Hypothalamus (tissue), 51 donors: ENCODE data around the gene CADM2.

Source experiments
- DNase-seq, 51 donors: peaks; one replicate each; lab custom pipeline; 2025; lab: John Stamatoyannopoulos, UW

The CADM2 gene

DNA sequence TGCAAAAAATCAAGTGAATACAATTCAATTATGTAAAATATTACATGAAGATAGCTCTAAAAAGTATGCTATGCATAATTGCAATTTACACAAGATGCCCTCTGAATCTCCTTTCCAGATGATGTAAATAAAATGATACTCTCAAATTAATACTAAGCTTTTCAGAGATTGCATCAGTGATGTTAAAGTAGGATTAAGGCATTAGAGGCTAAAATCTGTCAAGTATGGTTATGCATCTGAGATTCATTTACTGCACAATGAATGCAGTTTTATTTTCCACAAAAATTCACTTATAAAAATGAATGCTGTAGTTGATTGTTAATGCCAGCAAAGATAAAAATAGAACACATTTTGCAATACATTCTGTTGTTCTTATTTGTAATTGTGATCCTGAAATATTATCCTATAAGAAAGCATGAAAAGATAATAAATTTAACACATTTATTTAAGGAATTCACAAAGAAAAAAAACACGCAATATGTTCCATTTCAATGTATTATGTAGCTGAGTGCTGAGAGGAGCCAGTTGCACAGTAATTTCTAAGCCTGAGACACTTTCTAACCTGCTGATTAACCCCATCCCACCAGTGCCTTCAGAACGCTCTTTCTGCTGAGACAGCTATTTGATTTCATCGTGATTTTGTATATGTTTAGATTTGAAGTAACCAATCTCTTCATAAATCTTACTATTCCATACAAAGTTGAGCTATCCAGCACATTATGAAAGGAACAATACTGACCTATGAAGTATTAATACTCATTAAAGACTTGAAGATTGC, 224.4 kb downstream of the CADM2 start:
- DNase-seq = no peak

DNA sequence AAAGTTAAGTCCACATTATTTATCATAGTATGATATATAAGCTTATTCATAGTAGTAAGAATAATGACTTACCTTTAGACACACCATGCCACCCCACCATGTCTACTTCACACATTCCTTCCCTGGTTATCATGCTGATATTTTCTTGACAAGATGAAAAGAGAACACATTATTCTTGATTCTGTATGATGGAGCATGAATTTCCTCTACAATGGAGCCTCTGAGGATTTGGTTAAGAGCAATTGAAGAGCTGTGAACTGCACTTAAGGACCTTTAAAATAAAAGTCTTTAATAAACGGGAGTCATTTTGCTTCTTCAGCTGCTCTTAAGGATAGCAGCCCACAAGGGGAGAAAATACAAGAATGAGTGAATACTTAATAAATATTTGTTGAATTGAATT, 226.7 kb downstream of the CADM2 start:
- no peak for DNase-seq

DNA sequence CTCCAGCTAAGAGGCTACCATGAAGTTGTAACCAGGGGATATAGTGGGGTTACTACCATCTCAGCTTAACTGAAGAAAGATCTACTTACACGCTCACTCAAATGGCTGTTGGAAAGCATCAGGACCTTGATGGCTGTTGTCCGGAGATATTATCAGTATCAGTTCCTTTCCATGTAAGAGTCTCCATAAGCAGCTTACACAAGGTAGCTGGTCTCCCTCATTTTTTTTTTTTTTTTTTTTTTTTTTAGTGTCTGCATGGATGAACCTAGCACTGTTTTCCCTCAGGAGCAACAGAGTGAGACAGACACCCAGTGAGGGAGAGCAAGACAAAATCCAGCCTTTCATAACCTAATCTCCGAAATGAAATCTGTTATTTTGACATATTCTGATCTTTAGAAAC, 230.9 kb downstream of the CADM2 start:
- DNase-seq = no peak

DNA sequence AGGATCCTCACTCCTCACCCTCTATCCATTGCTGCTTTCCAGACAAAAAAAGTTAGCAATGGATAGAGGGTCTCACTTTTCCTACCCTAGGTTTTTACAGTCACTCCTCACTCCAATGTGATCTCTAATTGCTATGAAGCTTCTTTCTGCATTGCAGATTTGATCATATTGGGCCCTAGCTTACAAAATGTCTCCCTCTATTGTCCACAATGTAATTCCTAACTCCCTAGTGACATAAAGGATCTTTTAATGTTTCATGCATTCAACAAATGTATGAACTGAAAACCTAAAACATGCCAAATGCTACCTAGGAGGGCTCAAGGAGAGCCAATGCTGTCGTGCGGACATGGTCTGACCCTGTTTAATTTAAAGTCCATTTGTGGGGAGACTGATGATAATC, 234.8 kb downstream of the CADM2 start:
- no peak for DNase-seq

DNA sequence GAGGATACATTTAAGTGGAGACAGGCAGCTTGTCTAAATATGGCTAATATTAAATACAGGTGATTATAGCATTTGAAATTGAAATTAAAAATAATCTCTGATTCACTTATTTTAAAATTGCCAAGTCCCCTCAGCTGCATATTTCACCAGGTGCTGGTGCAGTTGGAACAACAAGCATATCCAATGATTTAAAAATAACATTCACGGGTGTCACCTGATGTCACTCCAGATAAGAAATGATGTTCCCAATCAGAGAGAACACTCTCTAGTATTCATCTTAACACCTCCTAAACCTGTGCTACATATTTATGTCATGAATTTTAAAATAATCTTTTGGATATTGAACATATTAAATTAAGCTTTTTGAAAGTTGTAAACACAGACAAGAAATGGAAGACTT, 249.9 kb downstream of the CADM2 start:
- DNase-seq = no peak

GRCh38 chr3:85210540-85210939, 251.8 kb downstream of the CADM2 start:
- DNase-seq = no peak

DNA sequence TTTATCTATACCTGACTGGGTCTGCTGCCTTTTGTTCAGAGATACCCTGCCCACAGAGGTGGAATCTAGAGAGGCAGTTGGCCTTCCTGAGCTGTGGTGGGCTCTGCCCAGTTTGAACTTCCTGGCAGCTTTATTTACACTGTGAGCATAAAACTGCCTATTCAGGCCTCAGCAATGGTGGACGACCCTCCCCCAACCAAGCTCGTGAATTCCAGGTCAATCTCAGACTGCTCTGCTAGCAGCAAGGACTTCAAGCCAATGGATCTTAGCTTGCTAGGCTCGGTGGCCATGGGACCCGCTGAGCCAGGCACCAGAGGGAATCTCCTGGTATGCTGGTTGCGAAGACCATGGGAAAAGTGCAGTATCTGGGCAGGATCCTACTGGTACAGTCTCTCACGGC, 270.2 kb downstream of the CADM2 start:
- no peak for DNase-seq

GRCh38 chr3:85244091-85244490, 285.3 kb downstream of the CADM2 start:
- no peak for DNase-seq

GRCh38 chr3:85244519-85244918, 285.7 kb downstream of the CADM2 start:
- DNase-seq = no peak

GRCh38 chr3:85251766-85252165, 293.0 kb downstream of the CADM2 start:
- DNase-seq = no peak

DNA sequence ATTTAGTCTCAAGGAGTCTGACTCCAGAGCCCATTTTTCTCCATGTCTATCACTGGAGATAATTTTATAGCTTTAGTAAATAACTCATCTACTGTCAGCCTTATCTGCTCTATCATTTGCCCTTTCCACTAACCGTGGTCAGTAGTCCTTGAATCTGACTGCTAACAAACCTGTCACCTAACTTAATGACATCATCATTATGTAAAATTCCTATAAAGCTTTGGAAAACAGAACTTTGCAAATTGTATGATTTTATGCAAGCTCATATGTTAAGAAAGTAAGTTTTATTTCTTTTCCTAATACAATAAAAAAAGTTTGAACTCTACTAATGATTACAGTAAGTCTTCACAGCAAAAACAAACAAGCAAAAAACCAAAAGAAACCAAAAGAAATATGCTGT, 293.9 kb downstream of the CADM2 start:
- no peak for DNase-seq

DNA sequence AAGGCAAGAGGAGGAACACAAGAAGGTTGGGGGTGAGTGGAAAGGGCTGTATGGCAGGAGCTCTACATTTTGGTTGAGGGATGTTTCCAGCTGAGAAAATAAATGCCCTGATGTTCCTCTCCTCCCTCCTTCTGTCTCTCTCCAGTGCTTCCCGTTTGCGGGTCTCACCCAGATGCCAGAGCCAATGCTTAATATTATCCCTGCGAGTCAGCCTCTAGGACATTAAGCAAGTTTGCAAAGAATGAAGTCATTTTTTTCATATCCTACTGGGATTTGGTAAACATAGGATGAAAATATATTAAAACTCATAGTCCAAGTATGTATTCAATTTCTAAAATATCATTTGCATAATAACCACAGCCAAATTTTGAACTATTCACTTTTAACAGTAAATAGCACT, 295.9 kb downstream of the CADM2 start:
- no peak for DNase-seq

GRCh38 chr3:85255949-85256348, 297.2 kb downstream of the CADM2 start:
- DNase-seq = peak in 1 of 51 donors; percentile 22

- DNase-seq = no peak
Measured at GRCh38 chr3:85258326-85258725, 299.5 kb downstream of the CADM2 start.

GRCh38 chr3:85258819-85259218, 300.0 kb downstream of the CADM2 start:
- peak in 1 of 51 donors; percentile 20 for DNase-seq

DNA sequence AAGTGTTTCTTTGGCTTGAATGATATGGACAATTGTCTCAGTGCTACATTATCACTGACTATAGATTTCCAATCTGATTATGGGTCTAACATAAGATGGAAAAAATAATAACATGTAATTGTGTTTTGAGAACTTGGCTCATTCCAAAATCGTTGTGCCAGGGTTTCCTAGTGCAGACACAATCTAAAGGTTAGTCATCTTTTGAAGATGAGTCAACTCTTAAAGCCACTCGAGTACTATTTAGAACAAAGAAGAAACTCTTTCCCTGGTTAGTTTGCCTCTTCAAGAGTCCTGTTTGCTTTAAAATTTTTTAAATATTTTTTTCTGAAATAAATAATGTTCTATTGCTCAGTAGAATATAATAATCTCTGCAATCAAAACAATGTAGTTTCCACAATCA, 301.0 kb downstream of the CADM2 start:
- DNase-seq = no peak

- no peak for DNase-seq
Measured at GRCh38 chr3:85264381-85264780, 305.6 kb downstream of the CADM2 start.

GRCh38 chr3:85270488-85270887, 311.7 kb downstream of the CADM2 start:
- DNase-seq = no peak

- no peak for DNase-seq
Measured at GRCh38 chr3:85271911-85272310, 313.1 kb downstream of the CADM2 start.

- DNase-seq = no peak
Measured at GRCh38 chr3:85288257-85288656, 329.5 kb downstream of the CADM2 start.

DNA sequence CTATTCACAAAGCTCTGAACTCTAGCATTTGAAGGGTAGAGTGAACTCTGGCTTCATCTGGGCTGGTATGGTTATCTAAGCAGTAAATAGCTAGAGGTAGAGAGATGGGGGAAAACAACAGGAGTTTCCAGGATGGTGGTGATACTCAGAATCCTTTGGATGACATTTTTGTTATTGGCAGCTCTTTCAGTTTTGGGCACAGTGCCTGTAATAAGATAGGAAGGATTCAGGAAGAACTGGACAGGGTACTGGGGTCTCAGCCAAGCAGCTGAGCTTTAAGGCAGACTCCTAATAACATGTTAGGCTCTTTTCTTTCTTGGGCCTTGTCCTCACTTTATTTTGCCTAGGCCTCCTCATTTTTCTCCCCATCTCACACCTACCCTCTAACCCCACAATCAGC, 338.5 kb downstream of the CADM2 start:
- DNase-seq = no peak

GRCh38 chr3:85298032-85298431, 339.2 kb downstream of the CADM2 start:
- no peak for DNase-seq

DNA sequence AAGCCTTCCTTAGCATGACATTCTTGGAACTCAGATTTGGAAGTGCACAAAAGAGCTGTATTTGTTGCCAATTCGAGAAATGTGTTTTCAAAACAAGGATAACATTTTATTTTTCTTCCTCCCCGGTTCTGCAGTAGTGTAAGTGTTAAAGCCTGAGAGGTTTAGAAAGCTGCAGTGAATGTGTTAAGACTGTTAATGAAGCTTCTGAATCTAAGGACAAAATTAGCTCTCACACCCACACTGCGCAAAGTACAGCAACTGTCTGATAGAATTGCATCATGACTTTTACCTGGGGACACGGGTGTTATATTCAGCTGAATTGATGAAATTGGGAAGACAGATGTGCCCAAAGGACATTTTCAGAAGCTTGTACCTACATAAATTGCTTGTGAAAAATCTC, 344.4 kb downstream of the CADM2 start:
- DNase-seq = peak in 3 of 51 donors; percentile 3 to 69 (median 9)
